Fibroblast of villous mesenchyme (primary cell): ENCODE results near the gene TMC2. TPM values are rescaled to one million over a fixed set of nuclear protein-coding genes. Genes with fewer than 3 reads are reported as not detected.

ENCODE experiments used
- DNase-seq: peaks from one replicate; pipeline ENCODE4 v3.0.0-alpha.2; 2010; ENCODE audit warnings: low read depth
- H3K4me3 ChIP-seq: 2 replicates; pipeline ENCODE4 v1.5.1; 2011; ENCODE audit warnings: low read depth, mild to moderate bottlenecking, low read length
- CTCF ChIP-seq: IDR thresholded peaks from 2 replicates; pipeline ENCODE4 v1.5.1; 2012; ENCODE audit warnings: low read depth, mild to moderate bottlenecking, low read length; ENCODE audit not compliant: insufficient read depth
- total RNA-seq: library from RNA; depleted of rRNA; stranded (reverse); fragments of >200 nt; gene quantifications from 2 replicates; pipeline ENCODE4 v1.2.3, GENCODE V29; 2012

The TMC2 gene
- total RNA-seq, 1 donor = not detected

GRCh38 chr20:2509468-2509781, 26.9 kb upstream of the TMC2 start:
- H3K4me3 ChIP-seq = peak overlapping the region; percentile 95
- DNase-seq = no peak
- TF ChIP-seq CTCF = no peak

DNA sequence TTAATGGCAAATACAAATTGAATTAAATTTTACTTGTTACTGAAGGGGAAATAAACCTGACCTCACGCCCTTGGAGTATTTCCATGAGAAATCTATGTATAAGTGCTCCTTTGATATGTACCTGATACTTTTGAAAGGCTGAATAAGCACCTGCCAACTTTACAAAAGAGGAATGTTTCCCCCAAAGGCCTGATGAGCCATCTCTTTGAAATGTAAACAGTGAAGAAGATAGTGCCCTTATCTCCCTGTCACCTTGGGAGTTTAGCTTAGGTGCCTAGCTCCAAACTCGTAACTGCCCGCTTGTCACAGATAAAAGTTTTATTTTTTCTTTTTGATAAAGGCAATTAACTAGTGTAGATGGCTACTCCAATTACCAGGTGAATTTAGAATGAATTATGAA, 26.6 kb upstream of the TMC2 start:
- peak overlapping the region; percentile 95 for H3K4me3 ChIP-seq
- no peak for TF ChIP-seq CTCF
- DNase-seq = no peak

- no peak for DNase-seq
- TF ChIP-seq CTCF = no peak
- H3K4me3 ChIP-seq = no peak overlapping the region
Measured at GRCh38 chr20:2515203-2515602, 21.2 kb upstream of the TMC2 start.

DNA sequence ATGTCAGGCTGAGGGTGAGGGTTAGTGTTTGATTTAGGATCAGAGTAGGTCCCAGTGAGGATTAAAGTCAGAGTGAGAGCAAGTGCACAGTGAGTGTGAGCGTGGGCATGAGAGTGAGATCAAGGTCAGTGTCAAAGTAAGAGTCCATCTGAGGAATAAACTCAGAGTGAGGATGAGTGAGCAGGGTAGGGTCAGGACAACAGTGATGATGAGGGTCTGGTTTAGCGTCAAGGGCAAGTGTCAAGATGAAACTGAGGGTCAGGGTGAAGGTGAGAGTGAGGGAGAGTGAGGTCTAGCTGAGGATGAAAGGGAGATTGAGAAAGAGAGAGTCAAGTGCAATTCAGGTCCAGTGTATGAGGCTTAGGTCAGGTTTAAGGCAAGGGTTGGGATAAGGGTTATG, 20.0 kb upstream of the TMC2 start:
- no peak for TF ChIP-seq CTCF
- no peak for DNase-seq
- H3K4me3 ChIP-seq = no peak overlapping the region

DNA sequence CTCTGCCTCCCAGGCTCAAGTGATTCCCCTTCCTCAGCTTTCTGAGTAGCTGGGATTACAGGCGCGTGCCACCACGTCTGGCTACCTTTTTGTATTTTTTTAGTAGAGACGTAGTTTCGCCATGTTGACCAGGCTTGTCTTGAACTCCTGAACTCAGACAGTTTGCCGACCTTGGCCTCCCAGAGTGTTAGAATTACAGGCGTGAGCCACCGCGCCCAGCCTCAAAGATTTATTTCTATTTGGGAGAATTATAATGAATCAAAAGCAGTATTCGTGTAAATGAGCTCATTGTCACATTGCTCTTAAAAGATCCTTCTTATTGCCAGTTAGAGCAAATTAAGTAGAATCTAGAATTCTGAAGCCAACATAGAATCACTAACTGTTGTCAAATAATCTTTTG, 18.3 kb upstream of the TMC2 start:
- no peak for TF ChIP-seq CTCF

DNA sequence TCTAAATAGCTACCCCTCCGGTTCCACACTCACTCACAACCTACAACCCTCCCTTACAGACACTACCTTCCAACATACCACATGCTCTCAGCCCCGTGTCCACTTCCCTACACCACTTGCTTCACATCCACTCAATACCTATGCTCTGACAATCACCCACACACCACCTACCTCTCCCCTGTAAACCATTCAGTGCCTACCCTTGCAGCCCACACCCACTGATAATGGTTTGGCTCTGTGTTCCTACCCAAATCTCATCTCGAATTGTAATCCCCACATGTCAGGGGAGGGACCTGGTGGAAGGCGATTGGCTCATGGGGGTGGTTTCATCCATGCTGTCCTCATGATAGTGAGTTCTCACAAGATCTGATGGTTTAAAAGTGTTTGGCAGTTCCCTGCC, 17.8 kb upstream of the TMC2 start:
- TF ChIP-seq CTCF = no peak
- H3K4me3 ChIP-seq = no peak overlapping the region
- no peak for DNase-seq

More for the DNA sequence above, 18.3 kb upstream of the TMC2 start:
- no peak for DNase-seq
- H3K4me3 ChIP-seq = no peak overlapping the region

- no peak overlapping the region for H3K4me3 ChIP-seq
- peak; percentile 43 for DNase-seq
- TF ChIP-seq CTCF = no peak
Measured at GRCh38 chr20:2519115-2519809, 17.1 kb upstream of the TMC2 start.
